Body of pancreas (tissue), 4 donors: ENCODE data around the gene BOC. TPM values are rescaled to one million over a fixed set of nuclear protein-coding genes. Genes with fewer than 3 reads are reported as not detected.

Experiments
- ATAC-seq: fragments of 150-250 bp; one replicate; pipeline ENCODE4 v1.9.1; 2016
- DNase-seq, 4 donors: peaks; one replicate each; pipeline ENCODE4 v3.0.0-alpha.2; 2019
- H3K27ac ChIP-seq, 4 donors: fragments of 200-600 bp; sonication (generic); 1 replicate in 3 of 4; 2 replicates in 1 of 4; pipeline versions ENCODE4 v1.5.1 to v1.6.1; 2016 to 2019; ENCODE audit warnings: mild to moderate bottlenecking in 1 of 4, mixed read lengths in 1 of 4, moderate library complexity in 1 of 4
- H3K27me3 ChIP-seq, 2 donors: fragments of 200-600 bp; sonication (generic); one replicate each; pipeline ENCODE4 v1.6.0; 2016; ENCODE audit warnings: mild to moderate bottlenecking in 1 of 2
- H3K36me3 ChIP-seq, 2 donors: fragments of 200-600 bp; sonication (generic); replicated peaks in 1 of 2; 2 replicates each; pipeline ENCODE4 v1.5.1; 2016; ENCODE audit warnings: low read depth in 2 of 2; ENCODE audit not compliant: insufficient read depth in 1 of 2
- H3K4me1 ChIP-seq: fragments of 200-600 bp; sonication (generic); one replicate; pipeline ENCODE4 v1.6.0; 2016
- H3K4me3 ChIP-seq, 2 donors: fragments of 200-600 bp; sonication (generic); 1 replicate in 1 of 2; 2 replicates in 1 of 2; pipeline ENCODE4 v1.5.1; 2016 to 2019
- H3K9me3 ChIP-seq, 3 donors: fragments of 200-600 bp; sonication (generic); 1 replicate in 2 of 3; 2 replicates in 1 of 3; pipeline ENCODE4 v1.5.1; 2016
- POLR2A ChIP-seq, 3 donors: fragments of 450-650 bp; IDR thresholded peaks; one replicate each; pipeline ENCODE4 v1.6.1; 2016; ENCODE audit warnings: antibody characterized with exemption in 3 of 3, mild to moderate bottlenecking in 2 of 3
- WGBS, 2 donors: methylation state at CpG; one replicate each; pipeline ENCODE4 v1.1.5; 2017; 5-methylcytosine and 5-hydroxymethylcytosine counted together
- intact Hi-C: fragments of 100-400 bp; cut with DNase I; formaldehyde crosslinking; loops from one replicate; pipeline ENCODE4 v1.15.1; 2023
- total RNA-seq, 2 donors: library from RNA; depleted of rRNA; stranded (reverse); fragments of >200 nt; gene quantifications; one replicate each; pipeline ENCODE4 v1.1.0, GENCODE V29; 2016
- TF ChIP-seq, protein P1 (sequence below), 7 experiments: fragments of 450-650 bp in 4 of 7; fragments of 200-600 bp in 3 of 7; sonication (generic) in 3 of 7; IDR thresholded peaks; one replicate each; pipeline ENCODE4 v1.5.1; 2016 to 2019; ENCODE audit warnings: antibody characterized with exemption in 7 of 7

Gene BOC, protein sequence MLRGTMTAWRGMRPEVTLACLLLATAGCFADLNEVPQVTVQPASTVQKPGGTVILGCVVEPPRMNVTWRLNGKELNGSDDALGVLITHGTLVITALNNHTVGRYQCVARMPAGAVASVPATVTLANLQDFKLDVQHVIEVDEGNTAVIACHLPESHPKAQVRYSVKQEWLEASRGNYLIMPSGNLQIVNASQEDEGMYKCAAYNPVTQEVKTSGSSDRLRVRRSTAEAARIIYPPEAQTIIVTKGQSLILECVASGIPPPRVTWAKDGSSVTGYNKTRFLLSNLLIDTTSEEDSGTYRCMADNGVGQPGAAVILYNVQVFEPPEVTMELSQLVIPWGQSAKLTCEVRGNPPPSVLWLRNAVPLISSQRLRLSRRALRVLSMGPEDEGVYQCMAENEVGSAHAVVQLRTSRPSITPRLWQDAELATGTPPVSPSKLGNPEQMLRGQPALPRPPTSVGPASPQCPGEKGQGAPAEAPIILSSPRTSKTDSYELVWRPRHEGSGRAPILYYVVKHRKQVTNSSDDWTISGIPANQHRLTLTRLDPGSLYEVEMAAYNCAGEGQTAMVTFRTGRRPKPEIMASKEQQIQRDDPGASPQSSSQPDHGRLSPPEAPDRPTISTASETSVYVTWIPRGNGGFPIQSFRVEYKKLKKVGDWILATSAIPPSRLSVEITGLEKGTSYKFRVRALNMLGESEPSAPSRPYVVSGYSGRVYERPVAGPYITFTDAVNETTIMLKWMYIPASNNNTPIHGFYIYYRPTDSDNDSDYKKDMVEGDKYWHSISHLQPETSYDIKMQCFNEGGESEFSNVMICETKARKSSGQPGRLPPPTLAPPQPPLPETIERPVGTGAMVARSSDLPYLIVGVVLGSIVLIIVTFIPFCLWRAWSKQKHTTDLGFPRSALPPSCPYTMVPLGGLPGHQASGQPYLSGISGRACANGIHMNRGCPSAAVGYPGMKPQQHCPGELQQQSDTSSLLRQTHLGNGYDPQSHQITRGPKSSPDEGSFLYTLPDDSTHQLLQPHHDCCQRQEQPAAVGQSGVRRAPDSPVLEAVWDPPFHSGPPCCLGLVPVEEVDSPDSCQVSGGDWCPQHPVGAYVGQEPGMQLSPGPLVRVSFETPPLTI
- 10 to 100 TPM; 22.7 to 29.6 TPM for total RNA-seq

DNA sequence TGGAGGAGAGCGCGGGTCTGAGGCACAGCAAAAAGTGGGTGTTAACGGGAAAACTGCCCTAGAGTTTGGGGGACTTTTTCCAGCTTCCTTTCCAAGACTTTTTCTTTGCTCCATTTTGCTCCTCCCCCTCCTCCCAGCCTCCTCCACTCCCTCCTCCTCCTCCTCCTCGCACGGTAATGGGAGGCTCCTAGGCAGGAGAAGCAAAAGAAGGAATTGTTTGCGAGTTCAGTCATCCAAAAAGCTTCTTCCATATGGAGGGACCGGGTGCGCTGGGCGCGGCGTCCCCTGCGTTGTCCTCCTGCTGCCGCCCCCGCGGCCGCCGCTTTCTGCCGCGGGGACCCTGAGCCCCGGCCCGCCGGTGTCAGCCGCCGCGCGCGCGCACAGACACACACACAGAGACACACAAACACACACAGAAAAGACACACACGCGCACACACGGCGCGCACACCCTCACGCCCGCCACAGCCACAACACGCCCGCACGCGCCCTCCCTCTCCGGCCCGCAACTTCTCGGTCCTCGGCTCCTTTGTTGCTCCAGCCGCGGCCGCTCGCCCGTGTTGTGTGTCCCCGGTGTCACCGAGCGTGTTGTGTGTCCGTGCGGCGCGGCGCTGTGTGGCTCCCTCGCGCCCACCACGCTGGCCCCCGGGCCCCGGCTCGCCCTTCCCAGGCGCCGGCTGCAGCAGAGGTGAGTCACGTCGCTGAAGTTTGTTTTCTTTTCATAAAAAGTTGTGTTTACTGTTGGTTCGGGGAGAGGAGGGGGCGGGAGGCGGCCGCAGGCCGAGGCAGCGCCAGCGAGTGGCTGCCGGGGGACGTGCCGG is at the start of gene BOC:
BOC (plus strand) TSS at position 228 of the 820 bp plus-strand sequence. CDS start 38,246 bp downstream, outside the sequence.
- ATAC-seq (peak; percentile 78), DNase-seq (peak; percentile 50 to 67 (median 58))
- intact Hi-C loops = no loop called here

DNA sequence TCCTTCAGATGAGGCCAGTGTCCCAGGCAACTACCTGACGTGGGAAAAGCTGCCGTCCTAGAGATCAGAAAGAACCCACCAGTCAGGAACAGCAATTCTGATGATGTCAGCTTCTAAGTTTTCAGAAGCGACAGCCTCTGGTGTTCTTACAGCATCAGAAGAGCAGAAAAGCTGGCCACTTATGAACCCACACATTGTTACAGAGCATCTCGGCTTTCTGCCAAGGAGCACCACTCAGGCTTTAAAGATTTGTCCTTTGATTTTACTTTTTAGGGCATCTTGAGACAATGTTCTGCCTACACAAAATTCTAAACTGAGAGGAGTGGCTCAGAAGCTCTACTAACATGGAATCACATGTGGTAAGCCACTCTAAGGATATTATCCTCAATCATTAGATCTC is 49.7 kb upstream of the BOC start:
- intact Hi-C loops = no loop called here
- H3K36me3 ChIP-seq = no peaks in the 10 kb centered on the region
- no peak overlapping the region for H3K27ac ChIP-seq
- WGBS, 2 donors = 85% methylated on average over 2 to 4 of the region's 4 CpGs
- ATAC-seq (no peak), DNase-seq (no peak)
- TF ChIP-seq, protein P1, sequence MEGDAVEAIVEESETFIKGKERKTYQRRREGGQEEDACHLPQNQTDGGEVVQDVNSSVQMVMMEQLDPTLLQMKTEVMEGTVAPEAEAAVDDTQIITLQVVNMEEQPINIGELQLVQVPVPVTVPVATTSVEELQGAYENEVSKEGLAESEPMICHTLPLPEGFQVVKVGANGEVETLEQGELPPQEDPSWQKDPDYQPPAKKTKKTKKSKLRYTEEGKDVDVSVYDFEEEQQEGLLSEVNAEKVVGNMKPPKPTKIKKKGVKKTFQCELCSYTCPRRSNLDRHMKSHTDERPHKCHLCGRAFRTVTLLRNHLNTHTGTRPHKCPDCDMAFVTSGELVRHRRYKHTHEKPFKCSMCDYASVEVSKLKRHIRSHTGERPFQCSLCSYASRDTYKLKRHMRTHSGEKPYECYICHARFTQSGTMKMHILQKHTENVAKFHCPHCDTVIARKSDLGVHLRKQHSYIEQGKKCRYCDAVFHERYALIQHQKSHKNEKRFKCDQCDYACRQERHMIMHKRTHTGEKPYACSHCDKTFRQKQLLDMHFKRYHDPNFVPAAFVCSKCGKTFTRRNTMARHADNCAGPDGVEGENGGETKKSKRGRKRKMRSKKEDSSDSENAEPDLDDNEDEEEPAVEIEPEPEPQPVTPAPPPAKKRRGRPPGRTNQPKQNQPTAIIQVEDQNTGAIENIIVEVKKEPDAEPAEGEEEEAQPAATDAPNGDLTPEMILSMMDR (IDR thresholded peaks at IDR 0.05) = no peak
- no peak for TF ChIP-seq POLR2A (IDR thresholded peaks at IDR 0.05)
- H3K4me1 ChIP-seq = no peaks in the 10 kb centered on the region
- no peaks in the 10 kb centered on the region for H3K9me3 ChIP-seq
- H3K27me3 ChIP-seq = no peaks in the 10 kb centered on the region
- H3K4me3 ChIP-seq = no peak overlapping the region

More for the DNA sequence above, at the start of gene BOC:
- no peaks in the 10 kb centered on the region for H3K27me3 ChIP-seq
- H3K4me3 ChIP-seq = peak within 1 kb of the TSS; percentile 70
- peak within 1 kb of the TSS; percentile 75 to 89 (median 80) for H3K27ac ChIP-seq
- 0 to 1% methylated on average over 38 to 76 of the region's 76 CpGs for WGBS, 2 donors
- H3K9me3 ChIP-seq = no peaks in the 10 kb centered on the region
- no peaks in the 10 kb centered on the region for H3K36me3 ChIP-seq
- peaks cover 21% of the 10 kb centered on the region for H3K4me1 ChIP-seq
- TF ChIP-seq POLR2A (IDR thresholded peaks at IDR 0.05) = peak; percentile 43 to 58 (median 45)
- TF ChIP-seq, protein P1 (IDR thresholded peaks at IDR 0.05) = no peak

DNA sequence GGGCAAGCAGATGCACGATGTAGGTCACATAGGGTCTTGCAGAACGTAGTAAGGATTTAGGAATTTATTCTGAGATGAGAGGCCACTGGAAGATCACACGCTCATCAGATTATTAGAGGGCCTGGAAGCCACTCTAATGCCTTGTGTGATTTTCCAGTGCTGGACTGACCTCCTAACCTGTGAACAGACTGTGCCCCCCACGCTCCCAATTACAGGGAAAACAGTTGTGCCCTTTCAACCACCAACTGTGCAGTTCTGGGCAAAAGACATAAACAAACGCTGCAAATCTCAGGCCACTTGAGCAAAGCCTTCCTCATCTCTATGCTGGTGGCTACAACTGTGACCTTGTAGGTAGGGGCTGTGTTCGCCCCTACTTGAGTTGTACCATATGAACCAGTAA is 48.2 kb upstream of the BOC start:
- no peaks in the 10 kb centered on the region for H3K27me3 ChIP-seq
- no peak overlapping the region for H3K27ac ChIP-seq
- no peaks in the 10 kb centered on the region for H3K36me3 ChIP-seq
- H3K4me3 ChIP-seq = no peak overlapping the region
- intact Hi-C loops = no loop called here
- TF ChIP-seq POLR2A (IDR thresholded peaks at IDR 0.05) = no peak
- TF ChIP-seq, protein P1 (IDR thresholded peaks at IDR 0.05) = no peak
- ATAC-seq = no peak
- no peaks in the 10 kb centered on the region for H3K9me3 ChIP-seq
- no peak for DNase-seq
- peaks cover 4% of the 10 kb centered on the region for H3K4me1 ChIP-seq
- WGBS, 2 donors = 83 to 84% methylated on average over 6 of the region's 6 CpGs

DNA sequence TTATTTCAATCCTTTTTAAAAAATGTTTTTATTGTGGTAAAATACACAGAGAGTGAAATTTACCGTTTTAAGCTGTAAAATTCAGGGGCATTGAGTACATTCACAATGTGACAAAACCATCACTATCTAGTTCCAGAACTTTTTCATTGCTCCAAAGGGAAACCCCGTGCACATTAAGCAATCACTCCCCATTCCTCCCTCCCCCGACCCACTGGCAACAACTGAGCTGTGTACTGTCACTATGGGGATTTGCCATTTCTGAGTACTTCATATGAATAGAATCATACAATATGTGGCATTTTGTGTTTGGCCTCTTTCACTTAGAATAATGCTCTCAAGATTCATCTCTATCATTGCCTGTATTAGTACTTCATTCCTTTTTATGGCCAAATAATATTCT is 45.5 kb upstream of the BOC start:
- TF ChIP-seq, protein P1 (IDR thresholded peaks at IDR 0.05) = no peak
- no peak for TF ChIP-seq POLR2A (IDR thresholded peaks at IDR 0.05)
- DNase-seq (no peak), ATAC-seq (no peak)
- H3K27me3 ChIP-seq = no peaks in the 10 kb centered on the region
- WGBS, 2 donors = 66 to 81% methylated on average over 3 of the region's 3 CpGs
- H3K36me3 ChIP-seq = no peaks in the 10 kb centered on the region
- H3K27ac ChIP-seq = no peak overlapping the region
- peaks cover 4% of the 10 kb centered on the region for H3K4me1 ChIP-seq
- intact Hi-C loops = no loop called here
- no peaks in the 10 kb centered on the region for H3K9me3 ChIP-seq
- no peak overlapping the region for H3K4me3 ChIP-seq
